Activated CD4-positive, alpha-beta memory T cell treated with anti-CD3 and anti-CD28 coated beads for 36 hours (primary cell): ENCODE results near the gene KAT6B. TPM values are rescaled to one million over a fixed set of nuclear protein-coding genes. Genes with fewer than 3 reads are reported as not detected.

Experiments used
- CTCF ChIA-PET: fragments of 350-600 bp; sonication (Branson Sonifier 250); formaldehyde crosslinking; loops from one replicate; lab custom pipeline; 2021; ENCODE audit warnings: antibody characterized with exemption, inconsistent platforms; lab: Charles Lee
- POLR2A ChIA-PET: fragments of 350-600 bp; sonication (Branson Sonifier 250); formaldehyde crosslinking; loops from one replicate; lab custom pipeline; 2021; ENCODE audit warnings: antibody characterized with exemption; lab: Charles Lee
- DNase-seq: peaks from one replicate; pipeline ENCODE4 v3.0.0-alpha.2; 2020
- H3K27ac Mint-ChIP-seq: one replicate; pipeline ENCODE4 v1.8.0; 2021; ENCODE audit warnings: mixed read lengths
- H3K27me3 Mint-ChIP-seq: one replicate; pipeline ENCODE4 v1.8.0; 2021; ENCODE audit warnings: mixed read lengths
- H3K36me3 Mint-ChIP-seq: one replicate; pipeline ENCODE4 v1.8.0; 2021; ENCODE audit warnings: mixed read lengths
- H3K4me1 Mint-ChIP-seq: one replicate; pipeline ENCODE4 v1.8.0; 2021; ENCODE audit warnings: low read depth, mixed read lengths
- H3K4me3 Mint-ChIP-seq: one replicate; pipeline ENCODE4 v1.8.0; 2021; ENCODE audit warnings: mild to moderate bottlenecking, mixed read lengths
- H3K9me3 Mint-ChIP-seq: one replicate; pipeline ENCODE4 v1.8.0; 2021; ENCODE audit warnings: mixed read lengths
- intact Hi-C: fragments of 100-400 bp; cut with micrococcal nuclease; formaldehyde crosslinking; loops from one replicate; pipeline ENCODE4 v1.15.1; 2023
- total RNA-seq, 2 experiments: library from RNA; stranded (reverse); gene quantifications; one replicate each; pipeline ENCODE4 v1.2.3, GENCODE V29; 2021

Gene KAT6B
- total RNA-seq, 2 experiments from 2014 or later: 17.4 to 20.5 TPM

GRCh38 chr10:74842301-74842954 lies 16.0 kb downstream of the KAT6B start:
- H3K9me3 Mint-ChIP-seq: no peaks in the 10 kb centered on the region
- H3K4me3 Mint-ChIP-seq: no peak overlapping the region
- H3K27me3 Mint-ChIP-seq: no peaks in the 10 kb centered on the region
- intact Hi-C loops: no loop called here
- H3K4me1 Mint-ChIP-seq: peaks cover 26% of the 10 kb centered on the region
- peaks cover 19% of the 10 kb centered on the region for H3K36me3 Mint-ChIP-seq
- no peak for DNase-seq
- no peak overlapping the region for H3K27ac Mint-ChIP-seq
- POLR2A ChIA-PET: interaction anchor here (0.6 kb wide), 1 partner anchor 246 kb away, joined by 6 read pairs; no protein-coding TSS in a partner anchor
- CTCF ChIA-PET: no interaction called here

GRCh38 chr10:74846958-74847357 lies 20.6 kb downstream of the KAT6B start:
- Mint-ChIP-seq H3K27ac (no peak overlapping the region), H3K4me3 (no peak overlapping the region)
- intact Hi-C loops: no loop called here

GRCh38 chr10:74851831-74852230 lies 25.4 kb downstream of the KAT6B start:
- ChIA-PET POLR2A (no interaction called here), CTCF (interaction anchor here (1.5 kb wide), 1 partner anchor 11 kb away, joined by 3 read pairs; no protein-coding TSS in a partner anchor)
- H3K27ac Mint-ChIP-seq: no peak overlapping the region
- no peaks in the 10 kb centered on the region for H3K9me3 Mint-ChIP-seq
- H3K27me3 Mint-ChIP-seq: no peaks in the 10 kb centered on the region
- DNase-seq: no peak
- peaks cover 3% of the 10 kb centered on the region for H3K36me3 Mint-ChIP-seq
- H3K4me1 Mint-ChIP-seq: peaks cover 37% of the 10 kb centered on the region
- intact Hi-C loops: no loop called here
- no peak overlapping the region for H3K4me3 Mint-ChIP-seq

More at GRCh38 chr10:74846958-74847357, 20.6 kb downstream of the KAT6B start:
- ChIA-PET POLR2A (no interaction called here), CTCF (no interaction called here)
- H3K4me1 Mint-ChIP-seq: peaks cover 19% of the 10 kb centered on the region
- peaks cover 13% of the 10 kb centered on the region for H3K36me3 Mint-ChIP-seq
- no peaks in the 10 kb centered on the region for H3K27me3 Mint-ChIP-seq
- no peaks in the 10 kb centered on the region for H3K9me3 Mint-ChIP-seq
- no peak for DNase-seq

GRCh38 chr10:74852381-74852780 lies 26.0 kb downstream of the KAT6B start:
- no peak overlapping the region for H3K4me3 Mint-ChIP-seq
- intact Hi-C loops: no loop called here
- ChIA-PET POLR2A (no interaction called here), CTCF (interaction anchor here (1.5 kb wide), 1 partner anchor 12 kb away, joined by 3 read pairs; no protein-coding TSS in a partner anchor)
- H3K27me3 Mint-ChIP-seq: no peaks in the 10 kb centered on the region
- no peak overlapping the region for H3K27ac Mint-ChIP-seq
- no peak for DNase-seq
- H3K4me1 Mint-ChIP-seq: peaks cover 35% of the 10 kb centered on the region
- H3K9me3 Mint-ChIP-seq: no peaks in the 10 kb centered on the region
- H3K36me3 Mint-ChIP-seq: peaks cover 8% of the 10 kb centered on the region

- Mint-ChIP-seq H3K9me3 (no peaks in the 10 kb centered on the region), H3K27ac (peak overlapping the region; percentile 38), H3K4me3 (no peak overlapping the region), H3K4me1 (peaks cover 36% of the 10 kb centered on the region), H3K36me3 (peaks cover 8% of the 10 kb centered on the region), H3K27me3 (no peaks in the 10 kb centered on the region)
- CTCF ChIA-PET: no interaction called here
- POLR2A ChIA-PET: no interaction called here
- intact Hi-C loops: loop anchor here (1.0 kb wide), 3 partner anchors 17 to 44 kb away; partner anchors contain the start of gene KAT6B
- no peak for DNase-seq
These were observed 28.2 kb downstream of the KAT6B start for GRCh38 chr10:74854610-74855009.

GRCh38 chr10:74855027-74855426 lies 28.6 kb downstream of the KAT6B start:
- no peak for DNase-seq
- Mint-ChIP-seq H3K27ac (peak overlapping the region; percentile 38), H3K4me1 (peaks cover 37% of the 10 kb centered on the region), H3K27me3 (no peaks in the 10 kb centered on the region), H3K9me3 (no peaks in the 10 kb centered on the region), H3K36me3 (peaks cover 8% of the 10 kb centered on the region), H3K4me3 (no peak overlapping the region)
- intact Hi-C loops: no loop called here
- ChIA-PET POLR2A (no interaction called here), CTCF (no interaction called here)

- intact Hi-C loops: no loop called here
- DNase-seq: no peak
- no peaks in the 10 kb centered on the region for H3K27me3 Mint-ChIP-seq
- no peak overlapping the region for H3K27ac Mint-ChIP-seq
- H3K9me3 Mint-ChIP-seq: no peaks in the 10 kb centered on the region
- no peak overlapping the region for H3K4me3 Mint-ChIP-seq
- peaks cover 37% of the 10 kb centered on the region for H3K4me1 Mint-ChIP-seq
- ChIA-PET POLR2A (no interaction called here), CTCF (no interaction called here)
- peaks cover 8% of the 10 kb centered on the region for H3K36me3 Mint-ChIP-seq
These were observed 29.0 kb downstream of the KAT6B start for GRCh38 chr10:74855439-74855838.

GRCh38 chr10:74856940-74857339 lies 30.5 kb downstream of the KAT6B start:
- H3K4me1 Mint-ChIP-seq: peaks cover 32% of the 10 kb centered on the region

GRCh38 chr10:74857586-74857985 lies 31.2 kb downstream of the KAT6B start:
- intact Hi-C loops: no loop called here
- DNase-seq: no peak
- ChIA-PET POLR2A (no interaction called here), CTCF (no interaction called here)
- peaks cover 26% of the 10 kb centered on the region for H3K4me1 Mint-ChIP-seq
- no peaks in the 10 kb centered on the region for H3K27me3 Mint-ChIP-seq
- no peaks in the 10 kb centered on the region for H3K9me3 Mint-ChIP-seq
- H3K36me3 Mint-ChIP-seq: peaks cover 8% of the 10 kb centered on the region
- H3K27ac Mint-ChIP-seq: no peak overlapping the region
- H3K4me3 Mint-ChIP-seq: no peak overlapping the region

More at GRCh38 chr10:74856940-74857339, 30.5 kb downstream of the KAT6B start:
- Mint-ChIP-seq H3K36me3 (peaks cover 8% of the 10 kb centered on the region), H3K27me3 (no peaks in the 10 kb centered on the region), H3K4me3 (no peak overlapping the region), H3K27ac (no peak overlapping the region), H3K9me3 (no peaks in the 10 kb centered on the region)
- DNase-seq: no peak
- ChIA-PET CTCF (no interaction called here), POLR2A (no interaction called here)
- intact Hi-C loops: no loop called here

GRCh38 chr10:74859546-74859945 lies 33.1 kb downstream of the KAT6B start:
- POLR2A ChIA-PET: no interaction called here
- CTCF ChIA-PET: interaction anchor here (0.6 to 1.1 kb wide), 2 partner anchors 12 to 397 kb away, joined by 3 read pairs; no protein-coding TSS in a partner anchor
- DNase-seq: no peak
- H3K9me3 Mint-ChIP-seq: no peaks in the 10 kb centered on the region
- intact Hi-C loops: no loop called here
- H3K27ac Mint-ChIP-seq: no peak overlapping the region
- H3K36me3 Mint-ChIP-seq: peaks cover 8% of the 10 kb centered on the region
- no peak overlapping the region for H3K4me3 Mint-ChIP-seq
- no peaks in the 10 kb centered on the region for H3K27me3 Mint-ChIP-seq
- peaks cover 20% of the 10 kb centered on the region for H3K4me1 Mint-ChIP-seq

- no peaks in the 10 kb centered on the region for H3K27me3 Mint-ChIP-seq
- no peak for DNase-seq
- H3K4me1 Mint-ChIP-seq: peaks cover 18% of the 10 kb centered on the region
- H3K27ac Mint-ChIP-seq: no peak overlapping the region
- H3K36me3 Mint-ChIP-seq: no peaks in the 10 kb centered on the region
- POLR2A ChIA-PET: no interaction called here
- CTCF ChIA-PET: interaction anchor here (1.3 kb wide), 1 partner anchor 373 kb away, joined by 3 read pairs; the partner anchor contains the start of gene COMTD1
- H3K9me3 Mint-ChIP-seq: no peaks in the 10 kb centered on the region
- intact Hi-C loops: no loop called here
- H3K4me3 Mint-ChIP-seq: no peak overlapping the region
These were observed 36.2 kb downstream of the KAT6B start for GRCh38 chr10:74862625-74863024.

- intact Hi-C loops: no loop called here
- H3K4me1 Mint-ChIP-seq: peaks cover 23% of the 10 kb centered on the region
- no peak for DNase-seq
- H3K4me3 Mint-ChIP-seq: no peak overlapping the region
- no peaks in the 10 kb centered on the region for H3K27me3 Mint-ChIP-seq
- H3K36me3 Mint-ChIP-seq: no peaks in the 10 kb centered on the region
- H3K27ac Mint-ChIP-seq: no peak overlapping the region
- POLR2A ChIA-PET: no interaction called here
- CTCF ChIA-PET: no interaction called here
- H3K9me3 Mint-ChIP-seq: no peaks in the 10 kb centered on the region
These were observed 37.2 kb downstream of the KAT6B start for GRCh38 chr10:74863551-74863950.

GRCh38 chr10:74867351-74867750 lies 41.0 kb downstream of the KAT6B start:
- no peak for DNase-seq
- Mint-ChIP-seq H3K27ac (no peak overlapping the region), H3K4me3 (no peak overlapping the region), H3K4me1 (peaks cover 39% of the 10 kb centered on the region), H3K27me3 (no peaks in the 10 kb centered on the region), H3K36me3 (no peaks in the 10 kb centered on the region), H3K9me3 (no peaks in the 10 kb centered on the region)
- intact Hi-C loops: no loop called here
- CTCF ChIA-PET: no interaction called here
- POLR2A ChIA-PET: interaction anchor here (0.6 kb wide), 1 partner anchor 31 kb away, joined by 3 read pairs; no protein-coding TSS in a partner anchor
